ENCODE data around the gene COL23A1.

The COL23A1 gene

DNA sequence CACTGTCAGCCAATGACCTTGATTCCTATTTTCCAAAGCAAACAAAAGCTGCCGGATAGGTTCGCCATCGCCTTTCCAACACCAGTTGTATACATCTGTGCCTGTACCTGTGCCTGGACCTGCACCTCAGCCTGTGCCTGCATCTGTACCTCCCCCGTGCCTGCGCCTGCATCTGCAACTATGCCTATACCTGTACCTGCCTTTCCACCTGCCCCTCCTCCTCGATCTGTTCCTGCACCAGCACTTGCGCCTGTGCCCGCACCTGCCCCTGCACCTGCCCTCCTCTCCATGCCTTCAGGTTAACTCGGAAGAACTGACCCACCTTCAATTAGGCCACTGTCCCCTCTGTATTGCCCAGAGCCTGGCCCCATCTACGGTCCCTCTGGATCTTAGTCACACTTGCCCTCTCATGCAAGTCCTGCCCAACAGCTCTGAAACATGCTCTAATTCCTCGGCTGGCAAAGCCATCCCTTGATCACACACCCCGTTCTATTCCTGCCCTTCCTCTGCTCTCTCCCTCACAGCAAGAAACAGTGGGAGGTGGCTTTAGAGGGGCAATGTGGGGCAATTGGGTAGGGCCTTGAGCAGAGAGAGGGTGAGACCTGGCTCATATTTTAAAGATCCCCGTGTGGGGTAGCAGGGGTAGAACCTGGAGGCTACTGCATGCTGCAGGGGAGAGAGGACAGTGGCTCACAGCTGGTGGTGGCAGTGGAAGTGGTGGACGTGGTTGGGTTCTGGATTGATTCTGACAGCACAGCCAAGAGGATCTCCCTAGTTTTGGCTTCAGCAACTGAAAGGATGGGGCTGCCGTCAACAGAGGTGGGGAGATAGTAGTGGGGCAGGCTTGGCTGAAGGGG is 298.0 kb downstream of the COL23A1 start:
- DNase-seq = no peak

DNA sequence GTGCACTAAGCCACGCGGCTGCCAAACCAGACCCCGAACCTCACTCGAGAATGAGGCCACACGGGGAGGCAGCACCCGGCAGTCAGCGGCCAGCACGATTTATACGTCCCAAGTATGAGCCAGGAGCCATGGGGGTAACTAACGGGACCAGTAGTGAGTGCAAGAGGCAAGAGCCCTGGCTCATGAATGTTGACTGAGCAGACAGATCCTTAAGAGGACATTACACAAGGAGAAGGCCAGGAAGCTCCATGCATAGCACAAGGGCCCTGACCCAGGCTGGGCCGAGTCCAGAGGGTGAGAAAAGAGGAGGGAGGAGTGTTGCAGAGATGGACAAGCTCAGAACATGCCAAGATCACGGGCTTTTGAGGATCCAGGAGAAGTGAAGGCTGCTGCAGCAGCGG is 299.0 kb downstream of the COL23A1 start:
- no peak for DNase-seq

DNA sequence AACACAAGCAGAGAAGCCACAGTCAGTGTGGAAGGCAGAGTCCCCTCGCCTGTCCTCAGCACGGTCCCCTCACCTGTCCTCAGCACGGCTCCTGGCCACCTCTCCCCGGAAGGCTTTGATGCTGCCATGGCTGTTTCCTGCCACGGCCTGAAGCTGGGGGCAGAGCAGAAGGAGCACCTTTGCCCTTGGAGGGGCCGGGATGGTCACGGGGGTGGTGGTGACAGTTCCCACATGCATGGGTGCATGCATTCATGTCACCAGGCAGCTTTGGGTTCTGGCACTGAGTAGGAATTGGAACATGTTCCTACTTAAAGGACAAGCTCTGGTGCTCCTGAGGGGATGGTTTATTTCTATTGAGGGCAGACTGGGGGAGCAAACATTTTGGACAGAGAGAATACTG is 299.8 kb downstream of the COL23A1 start:
- DNase-seq = no peak

DNA sequence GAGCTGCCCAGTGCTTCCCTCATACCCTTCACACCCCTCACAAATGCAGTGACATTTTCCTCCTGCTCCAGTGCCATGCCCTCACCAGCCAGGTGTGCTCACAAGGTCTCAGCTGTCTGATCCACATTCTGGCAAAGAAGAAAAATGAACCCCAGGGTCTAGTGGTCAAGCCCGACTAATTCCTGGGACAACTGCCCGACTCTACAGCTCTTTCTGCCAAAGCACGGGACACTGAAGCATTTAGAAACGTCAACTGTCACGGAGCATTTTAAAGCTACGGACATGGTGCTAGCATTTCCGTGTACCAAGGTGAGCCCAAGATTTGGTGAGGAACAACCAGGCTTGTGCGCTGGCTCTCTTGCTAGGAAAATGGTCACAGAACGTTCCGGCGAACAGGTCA is 300.8 kb downstream of the COL23A1 start:
- DNase-seq = no peak

DNA sequence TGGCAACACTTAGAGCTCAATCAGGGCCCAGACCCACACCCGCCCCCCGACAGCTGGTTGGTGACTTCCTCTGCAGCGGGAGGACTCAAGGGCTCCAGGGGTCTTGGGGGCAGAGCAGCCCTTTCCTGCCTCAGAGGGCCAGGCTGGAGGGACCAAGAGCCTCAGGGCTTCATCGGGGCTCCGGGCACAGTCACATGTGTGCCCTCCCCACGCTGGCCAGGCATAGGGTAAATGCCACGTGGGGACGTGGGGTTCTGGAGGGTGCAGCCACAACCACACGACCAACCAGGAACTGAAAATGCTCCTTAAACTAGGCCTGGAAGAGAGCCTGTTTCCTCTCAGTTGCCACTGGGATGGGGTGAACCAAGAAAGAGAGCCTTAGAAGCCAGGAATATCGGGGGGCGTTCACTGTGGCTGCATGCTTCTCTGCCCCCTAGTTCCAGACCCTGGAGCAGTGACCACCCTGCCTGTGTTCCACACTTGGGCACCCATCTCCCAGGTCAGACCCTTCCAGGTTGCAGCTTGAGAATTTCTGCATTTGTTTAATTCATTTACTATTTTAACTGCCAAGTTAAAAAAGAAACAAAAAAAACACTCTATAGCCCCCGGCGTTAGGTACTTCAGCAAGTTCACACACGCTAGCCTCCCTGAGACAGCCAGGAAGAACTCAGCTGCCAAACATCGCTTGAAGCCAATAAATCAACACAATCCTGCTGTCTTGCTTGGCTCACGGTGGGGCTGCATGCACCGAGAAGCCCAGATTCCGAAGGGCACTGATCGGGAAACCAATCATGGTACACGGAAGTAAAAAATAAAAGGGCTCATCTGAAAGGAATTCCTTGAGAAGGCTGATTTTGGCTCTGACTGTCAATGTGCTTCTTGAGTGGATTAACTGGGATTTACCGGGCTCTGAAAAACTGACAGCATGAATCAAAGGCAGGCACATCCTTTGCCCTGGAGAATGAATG is 301.5 kb downstream of the COL23A1 start:
- peak; percentile 7 for DNase-seq

DNA sequence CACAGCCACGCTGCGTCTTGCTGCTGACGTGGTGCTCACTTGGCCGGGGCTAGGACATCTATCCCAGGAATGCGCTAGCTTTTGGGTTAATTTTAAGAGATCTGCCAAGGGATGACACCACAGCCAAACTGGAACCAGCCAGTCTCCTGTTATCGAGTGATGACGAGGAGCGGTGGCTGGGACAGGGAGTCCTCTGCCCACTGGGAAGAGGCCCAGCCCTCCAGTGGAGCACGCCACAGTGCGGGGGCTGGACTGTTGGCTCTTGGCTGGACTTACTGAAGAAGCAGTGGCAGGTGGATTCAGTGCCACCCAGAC is 302.4 kb downstream of the COL23A1 start:
- no peak for DNase-seq

DNA sequence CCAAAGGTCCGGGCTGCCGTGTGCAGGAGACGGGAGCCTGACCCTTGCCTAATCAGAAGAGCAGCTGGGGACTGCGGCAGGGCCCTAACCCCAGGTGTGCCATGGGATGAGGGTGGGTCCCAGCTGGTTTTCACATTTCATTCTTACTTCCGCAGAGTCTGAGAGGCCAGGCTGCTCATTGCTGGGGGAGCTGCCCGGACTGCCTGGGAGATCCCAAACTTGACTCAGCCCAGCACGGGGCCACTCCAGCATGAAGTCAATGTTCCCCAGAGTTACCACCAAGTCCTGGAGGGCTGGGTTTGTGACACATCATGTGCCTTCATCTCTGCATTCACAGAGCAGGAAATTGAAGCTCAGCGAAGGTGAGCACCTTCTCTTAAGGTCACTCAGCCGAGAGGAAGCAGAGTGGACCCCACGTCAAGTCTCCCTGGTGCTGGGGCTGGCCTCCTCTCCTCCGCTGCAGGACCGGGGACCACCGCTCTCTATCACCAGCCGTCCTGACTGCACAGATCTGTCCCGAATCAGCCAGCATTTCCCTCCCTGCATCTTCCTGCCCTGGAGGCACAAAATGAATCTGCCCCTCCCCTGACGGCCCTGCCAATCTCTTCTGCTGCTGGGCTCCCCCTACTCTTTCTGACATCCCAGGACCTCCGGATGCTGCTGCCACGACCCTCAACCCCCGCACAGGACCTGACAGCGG is 303.0 kb downstream of the COL23A1 start:
- no peak for DNase-seq

DNA sequence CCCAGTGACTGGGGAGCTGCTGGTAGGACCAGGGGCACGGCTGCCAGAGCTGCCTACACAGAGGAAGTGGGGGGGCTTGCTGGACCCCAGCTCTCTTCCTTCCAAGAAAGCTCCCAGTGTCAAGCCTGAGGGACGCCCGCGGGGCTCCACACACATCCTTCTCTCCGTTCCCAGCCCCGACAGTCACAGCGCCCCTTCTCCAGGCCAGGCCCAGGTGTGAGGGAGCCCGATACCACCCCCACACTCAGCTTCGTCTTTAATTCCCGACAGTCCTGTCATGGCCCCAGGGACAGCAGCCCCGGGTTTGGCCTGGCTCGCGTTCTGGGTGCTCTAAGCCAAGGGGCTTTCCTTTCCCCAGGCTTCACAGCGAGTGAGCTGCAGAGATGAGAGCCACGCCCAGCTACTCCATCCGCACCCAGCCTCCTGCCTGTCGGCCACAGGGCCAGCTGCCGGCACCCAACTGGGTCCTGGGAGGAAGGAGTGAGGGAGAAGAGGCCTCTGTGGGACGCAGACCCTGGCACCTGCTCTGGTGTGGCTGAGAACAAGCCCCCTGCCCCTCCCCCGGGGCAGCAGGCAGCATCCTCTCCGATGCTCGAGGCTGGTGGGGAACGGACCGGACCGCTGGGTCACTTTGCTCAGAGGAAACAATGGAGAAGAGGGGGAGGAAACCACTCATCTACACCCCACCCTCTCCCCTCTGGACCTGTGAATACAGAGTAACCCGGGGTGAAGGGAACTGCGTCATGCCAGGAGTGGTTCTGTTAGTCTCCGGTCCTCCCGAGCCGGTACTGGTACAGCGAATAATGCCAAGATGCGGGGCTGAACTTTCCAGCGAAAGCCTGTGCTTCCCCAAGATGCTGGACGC is 303.7 kb downstream of the COL23A1 start:
- DNase-seq = no peak

DNA sequence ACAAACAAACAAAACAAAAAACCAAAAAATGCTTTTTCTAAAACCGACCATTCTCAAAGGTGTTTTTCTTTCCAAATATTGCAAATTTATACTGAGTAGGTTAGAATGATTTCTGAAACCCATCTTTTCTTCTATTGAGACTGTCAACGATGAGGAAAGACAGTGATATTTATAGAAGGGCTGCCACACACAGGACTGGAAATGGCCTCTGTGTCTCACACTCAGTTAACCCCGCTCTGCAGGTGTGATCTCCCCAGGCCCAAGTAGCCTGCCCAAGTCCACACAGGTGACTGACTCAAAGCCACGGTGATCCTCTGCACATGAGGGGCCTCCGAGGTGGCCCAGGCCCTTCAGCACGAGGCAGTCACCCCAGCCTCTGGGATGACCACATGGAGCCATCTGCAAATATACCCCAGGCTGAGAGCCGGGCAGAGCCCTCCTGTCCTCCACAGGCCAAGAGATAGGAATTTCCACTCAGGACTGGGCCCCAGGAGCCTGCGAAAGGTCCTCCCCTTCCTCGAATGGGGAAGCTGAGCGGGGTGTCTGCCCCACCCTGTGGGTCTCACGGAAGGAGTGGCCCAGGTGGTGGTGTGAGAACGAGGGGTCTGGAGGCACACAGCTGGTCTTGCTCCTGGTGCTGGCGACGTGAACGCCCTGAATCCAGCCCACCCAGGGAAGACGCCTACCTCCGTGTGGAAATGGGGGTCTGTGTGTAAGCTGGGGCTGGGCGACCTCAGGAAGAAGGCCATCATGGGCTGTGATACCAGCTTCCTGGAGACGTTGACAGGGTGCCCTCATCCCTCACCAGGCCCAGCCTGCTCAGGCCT is 304.6 kb downstream of the COL23A1 start:
- no peak for DNase-seq

DNA sequence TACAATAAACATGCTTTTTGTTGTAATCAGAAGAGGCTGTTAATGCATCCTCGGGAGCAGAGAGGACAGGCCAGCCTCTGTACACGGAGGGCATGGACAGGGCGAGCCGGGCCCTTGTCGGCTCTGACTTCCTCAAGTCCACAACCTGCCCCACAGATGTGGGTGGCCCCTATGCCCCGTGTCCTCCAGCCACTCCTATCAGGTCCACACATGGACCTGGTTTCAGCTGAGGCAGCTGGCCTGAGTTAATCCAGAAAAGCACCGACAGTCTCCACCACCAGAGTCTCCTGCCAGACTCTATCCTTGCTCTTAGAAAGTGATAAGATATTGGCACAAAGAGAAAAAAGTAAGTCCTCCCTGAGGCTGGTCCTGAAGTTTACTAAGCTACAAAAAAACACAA is 305.2 kb downstream of the COL23A1 start:
- DNase-seq = no peak

DNA sequence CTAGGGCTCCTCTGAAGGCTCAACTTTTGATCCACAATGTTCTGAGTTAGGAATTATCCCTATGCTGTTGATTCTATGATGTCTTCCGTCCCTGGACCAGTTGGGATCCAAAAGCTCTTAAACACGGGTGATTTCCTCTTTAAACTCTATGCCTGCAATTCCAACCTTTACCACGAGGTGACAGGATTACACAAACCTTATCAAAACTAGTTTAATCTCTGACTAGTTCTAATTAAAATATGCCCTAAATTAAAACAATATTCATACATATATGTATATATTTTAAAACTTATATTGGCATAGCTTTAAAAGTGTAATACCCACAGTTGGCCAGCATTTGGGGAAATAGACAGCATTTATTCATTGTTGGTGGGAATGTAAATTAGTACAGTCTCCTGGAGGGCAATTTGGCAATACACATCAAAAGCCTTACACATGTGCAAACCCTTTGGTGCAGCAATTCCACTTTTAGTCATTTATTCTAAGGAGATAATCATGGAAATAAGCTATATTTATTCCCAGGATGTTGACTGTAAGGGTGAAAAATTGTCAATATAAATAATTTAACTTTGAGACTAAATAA is 306.0 kb downstream of the COL23A1 start:
- DNase-seq = no peak

DNA sequence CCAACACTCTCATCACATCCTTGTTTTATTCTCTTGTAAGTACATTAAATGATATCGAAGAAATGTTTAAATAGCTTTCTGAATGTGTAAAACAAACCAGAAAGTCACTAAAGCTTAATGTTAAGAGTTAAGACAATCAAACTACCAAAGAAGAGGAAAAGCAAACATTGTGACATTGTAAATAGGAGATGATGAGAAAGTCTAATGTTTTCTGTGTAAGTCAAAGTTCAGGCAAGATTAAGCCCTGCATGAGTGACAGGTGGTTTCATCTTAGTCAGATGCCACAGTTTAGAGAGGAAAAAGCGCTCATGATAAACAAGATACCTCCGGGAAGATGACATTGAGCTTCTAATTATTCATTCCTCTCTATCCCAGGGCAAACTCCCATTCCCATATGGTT is 306.7 kb downstream of the COL23A1 start:
- DNase-seq = no peak

DNA sequence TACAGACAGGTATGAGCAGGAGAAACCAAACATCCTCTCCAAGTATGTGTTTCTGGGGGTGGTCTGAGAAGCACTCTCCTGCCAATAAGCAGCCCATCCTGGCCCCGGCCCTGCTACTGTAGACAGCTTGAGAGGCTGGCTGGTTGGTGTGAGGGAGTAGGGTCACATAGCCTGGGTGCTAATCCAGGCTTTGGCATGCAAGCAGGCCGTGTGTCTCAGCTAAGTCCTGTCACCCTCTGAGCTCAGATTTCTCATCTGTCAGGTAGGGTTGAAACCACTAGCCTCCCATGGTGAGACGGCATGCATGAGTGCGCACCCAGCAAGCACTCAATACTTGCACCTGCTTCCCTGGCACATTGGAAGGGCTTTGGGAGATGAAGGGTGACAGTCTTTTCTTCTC is 307.8 kb downstream of the COL23A1 start:
- DNase-seq = no peak

DNA sequence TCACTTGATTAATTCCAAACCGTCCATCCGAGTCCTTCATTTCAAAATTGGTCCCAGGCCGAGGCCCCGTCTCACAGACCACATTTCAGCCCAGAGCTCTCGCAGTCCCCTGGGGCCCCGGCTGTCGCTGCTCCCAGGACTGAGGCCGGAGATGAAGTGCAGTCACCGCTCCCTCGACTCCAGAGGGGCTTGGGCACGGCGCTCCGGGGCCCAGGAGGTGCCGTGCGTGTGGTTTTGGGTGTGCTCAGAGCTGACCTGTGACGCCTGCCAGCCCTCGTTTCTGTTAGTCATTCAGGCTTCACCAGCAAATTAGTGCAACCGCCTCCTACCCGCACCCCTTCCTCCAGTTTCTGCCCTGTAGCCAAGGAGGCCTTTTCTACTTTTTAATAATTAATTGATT is 308.9 kb downstream of the COL23A1 start:
- no peak for DNase-seq

DNA sequence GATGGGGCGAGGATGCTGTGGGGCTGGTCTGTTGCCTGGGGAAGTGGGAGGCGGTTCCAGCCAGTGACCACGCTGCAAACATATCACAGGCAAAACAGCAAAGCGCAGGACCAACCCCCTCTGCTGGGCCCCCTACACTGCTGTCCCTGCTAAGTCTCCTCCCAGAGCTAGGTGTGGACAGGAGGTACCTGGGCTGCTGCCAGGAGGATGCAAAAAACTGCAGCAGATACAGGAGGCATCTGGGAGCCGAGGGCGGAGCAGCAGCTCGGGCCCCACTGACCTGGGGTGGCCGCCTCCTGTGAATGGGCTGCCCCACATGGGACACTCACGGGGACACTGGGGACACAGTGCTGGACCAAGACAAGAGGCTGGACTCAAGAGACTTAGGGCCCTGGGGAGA is 309.6 kb downstream of the COL23A1 start:
- no peak for DNase-seq

DNA sequence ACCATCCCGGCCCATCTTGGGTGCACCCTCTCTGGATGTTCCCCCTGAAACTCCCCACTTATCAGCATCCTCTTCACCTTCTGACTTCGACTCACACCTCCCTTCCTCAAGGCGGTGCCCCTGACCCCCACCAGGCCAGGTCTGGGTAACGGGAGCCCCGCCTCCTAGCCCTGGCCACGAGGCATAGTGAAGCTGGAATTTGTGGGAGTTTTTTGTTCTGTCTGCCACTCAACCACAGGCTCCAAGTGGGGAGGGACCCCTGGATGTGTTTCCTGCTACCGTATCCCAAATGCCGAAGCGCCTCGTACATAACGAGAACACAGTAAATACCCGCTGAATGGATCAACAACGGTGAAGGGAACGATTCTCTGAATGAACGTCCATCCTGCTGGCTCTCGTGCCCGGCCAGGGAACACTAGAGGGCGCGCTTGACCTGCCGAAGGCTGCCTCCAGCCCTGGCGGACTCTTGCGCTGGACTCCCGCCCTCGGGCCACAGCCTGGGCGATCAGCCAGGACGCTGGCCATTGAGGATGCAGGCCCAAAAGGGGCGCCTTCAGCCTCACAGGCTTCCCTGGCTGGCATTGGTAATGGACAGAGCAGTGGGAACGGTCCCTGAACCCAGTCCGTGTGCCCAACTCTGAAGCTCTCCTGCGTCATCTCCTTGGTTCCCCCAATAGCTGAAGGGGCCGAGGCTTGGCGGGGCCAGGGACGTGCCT is 310.3 kb downstream of the COL23A1 start:
- peak; percentile 23 for DNase-seq

DNA sequence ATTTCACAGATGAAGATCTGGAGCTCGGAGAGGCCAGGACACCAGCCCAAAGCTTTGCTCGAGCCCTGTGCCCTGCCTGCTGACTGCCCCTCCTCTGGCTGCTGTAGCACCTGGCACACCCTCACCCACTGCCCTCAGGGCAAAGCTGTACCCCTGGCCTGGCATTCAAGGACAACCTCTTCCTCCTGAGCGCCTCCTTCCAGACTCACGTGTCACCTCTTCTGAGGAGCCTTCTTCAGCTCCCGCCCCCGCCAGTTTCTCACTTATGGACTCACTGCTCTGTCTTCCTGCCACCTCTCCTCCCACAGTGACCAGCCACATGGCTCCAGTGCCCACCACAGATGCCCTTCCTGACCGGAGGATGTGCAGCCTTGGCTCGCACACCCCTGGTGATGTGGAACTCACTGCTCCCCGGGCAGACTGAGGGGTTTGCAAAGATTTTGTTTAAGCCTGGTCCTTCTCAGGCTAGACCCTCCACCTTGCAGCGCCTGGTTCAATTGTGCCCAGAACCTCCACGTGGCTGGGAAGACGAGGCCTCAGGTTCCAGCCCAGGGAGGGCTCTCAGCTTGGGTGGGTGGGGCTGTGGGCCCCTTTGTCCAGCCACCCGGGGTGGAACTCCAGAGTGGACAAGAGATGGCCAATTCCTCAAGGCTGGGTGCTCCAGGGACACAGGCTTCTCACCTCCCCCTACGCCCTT is 311.0 kb downstream of the COL23A1 start:
- DNase-seq = no peak

DNA sequence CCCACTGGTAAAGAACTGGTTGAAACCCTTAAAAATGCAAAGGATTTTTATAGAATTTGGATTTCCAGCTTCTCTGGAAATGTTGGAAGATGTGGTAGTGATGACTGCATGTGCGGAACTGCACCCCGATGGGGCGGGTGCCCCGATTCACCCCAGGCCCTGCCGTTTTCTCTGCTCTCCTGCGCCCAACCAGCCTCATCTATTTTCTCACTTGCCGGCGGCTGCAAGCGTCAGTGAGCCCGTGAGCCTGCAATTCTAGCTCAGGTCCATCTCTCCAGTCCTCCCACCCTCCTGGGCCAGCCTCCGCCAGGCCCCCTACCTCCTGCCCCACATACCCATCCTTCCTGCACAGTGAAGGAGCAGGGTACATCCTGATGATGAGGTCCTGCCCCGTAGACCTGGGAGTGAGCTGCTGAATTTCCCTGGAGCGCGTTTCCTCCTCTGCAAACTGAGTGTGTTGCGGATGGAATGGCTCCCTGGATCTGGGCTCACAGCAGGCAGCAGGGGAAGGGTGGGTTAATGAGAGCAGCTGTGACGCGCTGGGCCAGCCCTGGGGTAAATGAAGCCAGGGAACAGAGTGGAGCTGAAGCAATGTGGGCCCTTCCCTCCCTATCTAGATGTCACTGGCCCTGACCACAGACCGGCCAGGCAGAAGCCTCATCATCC is 311.7 kb downstream of the COL23A1 start:
- DNase-seq = no peak

DNA sequence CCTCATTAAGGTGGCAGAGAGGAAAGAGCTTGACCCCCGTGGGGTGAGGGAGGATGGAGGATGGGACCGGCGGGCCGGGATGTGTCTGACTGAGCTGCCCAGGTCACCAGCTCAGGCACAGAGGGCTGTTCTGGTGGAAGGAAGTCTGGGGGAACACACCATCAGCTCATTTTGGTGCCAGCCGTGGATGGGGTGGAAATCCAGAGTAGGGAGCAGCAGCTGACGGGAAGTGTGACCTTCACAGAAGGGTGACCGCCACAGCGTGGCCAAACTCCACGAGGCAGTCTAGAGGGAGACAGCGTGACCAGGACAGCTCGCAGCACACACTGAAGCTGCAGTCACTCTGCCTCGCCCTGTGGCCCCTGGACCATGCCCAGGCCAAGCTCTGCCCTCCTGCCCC is 312.3 kb downstream of the COL23A1 start:
- DNase-seq = no peak

Measured in NCI-H1048 (cell line).